ENCODE measurements around the gene KRT8. TPM values are rescaled to one million over a fixed set of nuclear protein-coding genes. Genes with fewer than 3 reads are reported as not detected.

Gene KRT8
- total RNA-seq, 1 donor = 57.0 TPM

GRCh38 chr12:52949413-52950331 lies 44.8 kb upstream of the KRT8 start:
- no peak for TF ChIP-seq CTCF (IDR thresholded peaks at IDR 0.05; ENCODE audit: insufficient read depth, low read depth, low read length)
- peak; percentile 96 for DNase-seq (ENCODE audit: low read depth)
- H3K4me3 ChIP-seq (ENCODE audit: low read depth, low read length) = peak overlapping the region; percentile 98

- peak overlapping the region; percentile 98 for H3K4me3 ChIP-seq (ENCODE audit: low read depth, low read length)
- no peak for DNase-seq (ENCODE audit: low read depth)
- no peak for TF ChIP-seq CTCF (IDR thresholded peaks at IDR 0.05; ENCODE audit: insufficient read depth, low read depth, low read length)
Measured at GRCh38 chr12:52947738-52948423, 43.0 kb upstream of the KRT8 start.

- H3K4me3 ChIP-seq (ENCODE audit: low read depth, low read length) = no peak overlapping the region
- no peak for DNase-seq (ENCODE audit: low read depth)
- TF ChIP-seq CTCF (IDR thresholded peaks at IDR 0.05; ENCODE audit: insufficient read depth, low read depth, low read length) = no peak
Measured at GRCh38 chr12:52946797-52947547, 42.1 kb upstream of the KRT8 start.

- no peak overlapping the region for H3K4me3 ChIP-seq (ENCODE audit: low read depth, low read length)
- no peak for DNase-seq (ENCODE audit: low read depth)
- TF ChIP-seq CTCF (IDR thresholded peaks at IDR 0.05; ENCODE audit: insufficient read depth, low read depth, low read length) = no peak
Measured at GRCh38 chr12:52946334-52946733, 41.5 kb upstream of the KRT8 start.

GRCh38 chr12:52945389-52946232 lies 40.7 kb upstream of the KRT8 start:
- H3K4me3 ChIP-seq (ENCODE audit: low read depth, low read length) = peak overlapping the region; percentile 9
- TF ChIP-seq CTCF (IDR thresholded peaks at IDR 0.05; ENCODE audit: insufficient read depth, low read depth, low read length) = no peak
- peak; percentile 89 for DNase-seq (ENCODE audit: low read depth)
